A549 (cell line): Measurements from ENCODE around the gene SLC8A1.

Experiments used
- CBX2 ChIP-seq: fragments of 200-600 bp; sonication (generic); IDR thresholded peaks from 2 replicates; pipeline ENCODE4 v1.6.1; 2016; ENCODE audit warnings: low read depth, mild to moderate bottlenecking, borderline replicate concordance
- CTCF ChIP-seq: fragments of >200 bp; sonication (Bioruptor Twin); formaldehyde crosslinking; IDR thresholded peaks from 3 replicates; pipeline ENCODE4 v1.5.1; 2016
- EP300 ChIP-seq, 2 experiments: fragments of >200 bp; sonication (Bioruptor Twin); formaldehyde crosslinking; IDR thresholded peaks; 2 replicates in 1 of 2; 3 replicates in 1 of 2; pipeline ENCODE4 v1.6.1; 2016 to 2017
- FOSB ChIP-seq: fragments of 250-450 bp; sonication (Bioruptor Pico); IDR thresholded peaks from 2 replicates; pipeline ENCODE4 v1.5.0; 2020; ENCODE audit warnings: mild to moderate bottlenecking, moderate library complexity
- FOSL2 ChIP-seq, 2 experiments: fragments of 450-650 bp in 1 of 2; fragments of >200 bp in 1 of 2; sonication (Bioruptor Twin) in 1 of 2; formaldehyde crosslinking; IDR thresholded peaks; 2 replicates each; pipeline versions ENCODE4 v1.5.0 to v1.6.1; 2016 to 2020; ENCODE audit warnings: mild to moderate bottlenecking in 1 of 2, moderate library complexity in 1 of 2
- JUN ChIP-seq, 2 experiments: fragments of >200 bp; sonication (Bioruptor Twin); formaldehyde crosslinking; IDR thresholded peaks; 2 replicates in 1 of 2; 3 replicates in 1 of 2; pipeline ENCODE4 v1.6.1; 2016 to 2017
- MAX ChIP-seq: IDR thresholded peaks from 2 replicates; pipeline ENCODE4 v1.6.1; 2012
- MAZ ChIP-seq: fragments of 150-350 bp; IDR thresholded peaks from 2 replicates; pipeline ENCODE4 v1.6.1; 2014; ENCODE audit warnings: antibody characterized with exemption, low read depth, low read length, borderline replicate concordance
- MYC ChIP-seq: IDR thresholded peaks from 2 replicates; pipeline ENCODE4 v1.6.1; 2012; ENCODE audit warnings: mild to moderate bottlenecking, inconsistent platforms, low read length, improper control_type of control experiment, borderline replicate concordance
- POLR2A ChIP-seq: IDR thresholded peaks from 2 replicates; pipeline ENCODE4 v1.6.1; 2012; ENCODE audit warnings: mild to moderate bottlenecking, low read length
- RAD21 ChIP-seq, 2 experiments: fragments of >200 bp in 1 of 2; sonication (Bioruptor Twin) in 1 of 2; formaldehyde crosslinking in 1 of 2; IDR thresholded peaks in 1 of 2; conservative IDR thresholded peaks in 1 of 2; 2 replicates in 1 of 2; 3 replicates in 1 of 2; pipeline ENCODE4 v1.6.1; 2012 to 2018; ENCODE audit warnings: inconsistent platforms in 1 of 2
- REST ChIP-seq: fragments of 200-600 bp; sonication (generic); IDR thresholded peaks from 2 replicates; pipeline ENCODE4 v1.6.1; 2016; ENCODE audit warnings: antibody characterized with exemption, mild to moderate bottlenecking, moderate library complexity
- ZSCAN20 ChIP-seq: fragments of 250-450 bp; sonication (Bioruptor Pico); IDR thresholded peaks from 2 replicates; pipeline ENCODE4 v1.8.0; 2022; ENCODE audit warnings: mild to moderate bottlenecking, moderate library complexity
- TF ChIP-seq, protein P1 (sequence below): IDR thresholded peaks from 2 replicates; pipeline ENCODE4 v1.6.1; 2012

DNA sequence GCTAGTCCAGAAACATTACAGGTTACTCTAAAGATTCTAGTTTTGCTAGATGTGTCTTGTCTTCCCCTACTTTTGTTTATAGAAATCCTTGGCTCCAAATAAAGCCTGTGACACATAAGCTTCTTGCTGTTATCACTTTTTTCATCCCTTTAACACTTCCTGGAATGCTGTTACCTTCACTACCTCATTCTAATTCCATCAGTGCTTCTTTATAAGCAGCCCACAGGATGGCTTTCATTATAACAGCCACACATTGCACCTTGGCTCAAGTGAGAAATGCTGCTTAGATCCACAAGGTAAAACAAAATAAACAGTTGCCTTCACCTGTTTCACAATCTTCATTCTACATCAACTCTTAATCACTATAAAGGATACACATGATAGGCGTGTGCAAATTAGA lies 221.7 kb downstream of the SLC8A1 start:
- TF ChIP-seq RAD21 (conservative IDR thresholded peaks at IDR 0.05 in 1 of 2, IDR thresholded peaks at IDR 0.05 in 1 of 2) (no peak), REST (no peak), CTCF (no peak), POLR2A (no peak), CBX2 (no peak), EP300 (IDR thresholded peaks at IDR 0.05) (no peak), FOSL2 (IDR thresholded peaks at IDR 0.05) (no peak), FOSL2 (CRISPR knock-in tag; IDR thresholded peaks at IDR 0.05) (no peak), MAZ (no peak), MYC (no peak), FOSB (CRISPR knock-in tag) (no peak), ZSCAN20 (CRISPR knock-in tag) (no peak), MAX (no peak), JUN (IDR thresholded peaks at IDR 0.05) (no peak)
- TF ChIP-seq, protein P1, sequence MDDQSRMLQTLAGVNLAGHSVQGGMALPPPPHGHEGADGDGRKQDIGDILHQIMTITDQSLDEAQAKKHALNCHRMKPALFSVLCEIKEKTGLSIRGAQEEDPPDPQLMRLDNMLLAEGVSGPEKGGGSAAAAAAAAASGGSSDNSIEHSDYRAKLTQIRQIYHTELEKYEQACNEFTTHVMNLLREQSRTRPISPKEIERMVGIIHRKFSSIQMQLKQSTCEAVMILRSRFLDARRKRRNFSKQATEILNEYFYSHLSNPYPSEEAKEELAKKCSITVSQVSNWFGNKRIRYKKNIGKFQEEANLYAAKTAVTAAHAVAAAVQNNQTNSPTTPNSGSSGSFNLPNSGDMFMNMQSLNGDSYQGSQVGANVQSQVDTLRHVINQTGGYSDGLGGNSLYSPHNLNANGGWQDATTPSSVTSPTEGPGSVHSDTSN = no peak
